B cell (primary cell): ENCODE measurements around the gene ZDHHC7. TPM values are rescaled to one million over a fixed set of nuclear protein-coding genes. Genes with fewer than 3 reads are reported as not detected.

Source experiments
- ATAC-seq: fragments of 200-7000 bp; cut with Tn5 transposase; one replicate; pipeline ENCODE4 v1.10.0; 2021; ENCODE audit warnings: low read depth, mild to moderate bottlenecking, moderate number of reproducible peaks, moderate library complexity
- CTCF ChIA-PET: fragments of 350-600 bp; sonication (Branson Sonifier 250); formaldehyde crosslinking; loops from one replicate; lab custom pipeline; 2021; ENCODE audit warnings: antibody characterized with exemption, inconsistent platforms; lab: Charles Lee
- POLR2A ChIA-PET: fragments of 350-600 bp; sonication (Branson Sonifier 250); formaldehyde crosslinking; loops from one replicate; lab custom pipeline; 2021; ENCODE audit warnings: antibody characterized with exemption; lab: Charles Lee
- DNase-seq: peaks from one replicate; pipeline ENCODE4 v3.0.0; 2013
- H2AFZ ChIP-seq: 2 replicates; pipeline ENCODE4 v1.6.1; 2012; ENCODE audit warnings: mild to moderate bottlenecking, low read depth, low read length; ENCODE audit not compliant: insufficient read depth, poor library complexity, severe bottlenecking
- H3K27ac ChIP-seq, 2 donors: 1 replicate in 1 of 2; 2 replicates in 1 of 2; pipeline ENCODE4 v1.5.1; 2012 to 2013; ENCODE audit warnings: low read length in 2 of 2, mild to moderate bottlenecking in 2 of 2, moderate library complexity in 1 of 2
- H3K27me3 ChIP-seq, 4 experiments: fragments of 200-600 bp in 1 of 4; sonication (generic) in 1 of 4; replicated peaks in 1 of 4; 1 replicate in 2 of 4; 2 replicates in 2 of 4; pipeline versions ENCODE4 v1.6.1 to v1.7.0; 2013 to 2016; ENCODE audit warnings: low read length in 3 of 4, mild to moderate bottlenecking in 2 of 4, mixed read lengths in 1 of 4, moderate library complexity in 1 of 4; ENCODE audit not compliant: insufficient read depth in 4 of 4, control insufficient read depth in 3 of 4; ENCODE audit errors: control extremely low read depth in 1 of 4
- H3K36me3 ChIP-seq, 2 experiments: replicated peaks in 1 of 2; 1 replicate in 1 of 2; 2 replicates in 1 of 2; pipeline versions ENCODE4 v1.6.1 to v1.7.1; 2013; ENCODE audit warnings: low read length in 1 of 2; ENCODE audit not compliant: insufficient read depth in 2 of 2, control insufficient read depth in 1 of 2; ENCODE audit errors: control extremely low read depth in 1 of 2, extremely low read depth in 1 of 2
- H3K4me1 ChIP-seq, 2 donors: fragments of 200-600 bp in 1 of 2; sonication (generic) in 1 of 2; 1 replicate in 1 of 2; 2 replicates in 1 of 2; pipeline versions ENCODE4 v1.5.1 to v1.6.1; 2013 to 2017; ENCODE audit warnings: low read length in 2 of 2; ENCODE audit not compliant: control insufficient read depth in 2 of 2, insufficient read depth in 2 of 2
- H3K4me2 ChIP-seq: replicated peaks from 2 replicates; pipeline ENCODE3; 2012; ENCODE audit warnings: mild to moderate bottlenecking, low read depth, low read length; ENCODE audit not compliant: poor library complexity, severe bottlenecking
- H3K4me3 ChIP-seq, 5 experiments: fragments of 200-600 bp in 1 of 5; sonication (generic) in 1 of 5; 1 replicate in 3 of 5; 2 replicates in 2 of 5; pipeline versions ENCODE4 v1.5.1 to v1.7.0; 2011 to 2016; ENCODE audit warnings: low read length in 4 of 5, mild to moderate bottlenecking in 4 of 5, low read depth in 2 of 5, control low read depth in 1 of 5, moderate library complexity in 1 of 5; ENCODE audit not compliant: insufficient read depth in 1 of 5; ENCODE audit errors: control extremely low read depth in 1 of 5, extremely low read depth in 1 of 5
- H3K79me2 ChIP-seq: fragments of 200-600 bp; sonication (generic); one replicate; pipeline ENCODE4 v1.6.0; 2016; ENCODE audit warnings: low read length; ENCODE audit not compliant: control insufficient read depth, insufficient read depth
- H3K9ac ChIP-seq: fragments of 200-600 bp; sonication (generic); 2 replicates; pipeline ENCODE4 v1.6.1; 2017; ENCODE audit warnings: mild to moderate bottlenecking, low read length, moderate library complexity
- H3K9me3 ChIP-seq, 3 donors: one replicate each; pipeline versions ENCODE4 v1.6.1 to v1.7.1; 2013; ENCODE audit warnings: low read length in 2 of 3; ENCODE audit not compliant: control insufficient read depth in 2 of 3, insufficient read depth in 1 of 3; ENCODE audit errors: control extremely low read depth in 1 of 3
- H4K20me1 ChIP-seq: 2 replicates; pipeline ENCODE4 v1.6.0; 2012; ENCODE audit warnings: mild to moderate bottlenecking, low read length; ENCODE audit not compliant: insufficient read depth, control insufficient read depth, poor library complexity, severe bottlenecking
- H3K27ac Mint-ChIP-seq: one replicate; pipeline ENCODE4 v1.8.0; 2021; ENCODE audit warnings: mixed read lengths
- H3K27me3 Mint-ChIP-seq: one replicate; pipeline ENCODE4 v1.8.0; 2021; ENCODE audit warnings: mixed read lengths
- H3K4me1 Mint-ChIP-seq: one replicate; pipeline ENCODE4 v1.8.0; 2021; ENCODE audit warnings: mixed read lengths
- H3K4me3 Mint-ChIP-seq: one replicate; pipeline ENCODE4 v1.8.0; 2021; ENCODE audit warnings: mixed read lengths
- H3K9me3 Mint-ChIP-seq: one replicate; pipeline ENCODE4 v1.8.0; 2022; ENCODE audit warnings: mixed read lengths; ENCODE audit not compliant: insufficient read depth
- CTCF ChIP-seq: fragments of 200-600 bp; IDR thresholded peaks from one replicate; pipeline ENCODE4 v1.8.0; 2022; ENCODE audit warnings: antibody characterized with exemption, mild to moderate bottlenecking
- EZH2 ChIP-seq: IDR thresholded peaks from 2 replicates; pipeline ENCODE4 v1.6.1; 2012; ENCODE audit warnings: borderline replicate concordance, low read depth, mild to moderate bottlenecking, moderate library complexity, low read length; ENCODE audit not compliant: insufficient read depth, poor library complexity, severe bottlenecking
- WGBS: methylation state at CpG from one replicate; pipeline ENCODE4 v1.1.5; 2013; ENCODE audit warnings: missing lambda C conversion rate; ENCODE audit not compliant: insufficient coverage; 5-methylcytosine and 5-hydroxymethylcytosine counted together
- intact Hi-C: fragments of 100-400 bp; cut with micrococcal nuclease; formaldehyde crosslinking; loops from one replicate; pipeline ENCODE4 v1.10.0; 2022
- polyA plus RNA-seq: library from polyadenylated mRNA; depleted of rRNA; stranded (reverse); fragments of >200 nt; gene quantifications from 2 replicates; pipeline ENCODE4 v1.2.3, GENCODE V29; 2012
- total RNA-seq, 2 donors: library from RNA; stranded (reverse); fragments of 120-200 nt in 1 of 2; gene quantifications; 1 replicate in 1 of 2; 2 replicates in 1 of 2; pipeline versions ENCODE4 v1.2.3 to v1.2.4, GENCODE V29; 2013 to 2022

The ZDHHC7 gene
- total and polyA plus RNA-seq, 2 donors (not counting 1 experiment from before 2014, with no cell fraction given): 25.2 to 36.1 TPM

- POLR2A ChIA-PET: no interaction called here
- Histone ChIP-seq H2AFZ (no peak overlapping the region), H3K9ac (no peak overlapping the region), H4K20me1 (no peaks in the 10 kb centered on the region), H3K79me2 (no peaks in the 10 kb centered on the region), H3K36me3 (no peaks in the 10 kb centered on the region), H3K27ac (no peak overlapping the region), H3K4me2 (no peak overlapping the region), H3K4me3 (no peak overlapping the region), H3K27me3 (peaks cover 0 to 19% (median 0%) of the 10 kb centered on the region in 4 experiments), H3K4me1 (no peaks in the 10 kb centered on the region), H3K9me3 (peaks cover 0 to 5% (median 0%) of the 10 kb centered on the region in 3 donors)
- Mint-ChIP-seq H3K27ac (no peak overlapping the region), H3K4me1 (no peaks in the 10 kb centered on the region), H3K9me3 (no peaks in the 10 kb centered on the region), H3K27me3 (peaks cover 40% of the 10 kb centered on the region), H3K4me3 (no peak overlapping the region)
- intact Hi-C loops: no loop called here
- TF ChIP-seq CTCF (no peak), EZH2 (no peak)
- ATAC-seq: no peak
- DNase-seq: no peak
- WGBS: 67% methylated on average over 20 of the region's 20 CpGs
- CTCF ChIA-PET: interaction anchor here (0.6 to 1.1 kb wide), 2 partner anchors 20 to 25 kb away, joined by 3 read pairs; partner anchors contain the start of gene KIAA0513
Measured at GRCh38 chr16:85046931-85047866, 35.9 kb upstream of the ZDHHC7 start.

GRCh38 chr16:85046472-85046916 lies 35.2 kb upstream of the ZDHHC7 start:
- no peak overlapping the region for H3K27ac Mint-ChIP-seq
- H3K27me3 ChIP-seq: peaks cover 0 to 19% (median 0%) of the 10 kb centered on the region in 4 experiments
- no peaks in the 10 kb centered on the region for H3K4me1 ChIP-seq
- no peak overlapping the region for H3K27ac ChIP-seq
- no peak overlapping the region for H3K4me2 ChIP-seq
- no peak overlapping the region for H3K4me3 Mint-ChIP-seq
- H3K36me3 ChIP-seq: no peaks in the 10 kb centered on the region
- WGBS: 93% methylated on average over 5 of the region's 8 CpGs
- H4K20me1 ChIP-seq: no peaks in the 10 kb centered on the region
- DNase-seq (no peak), ATAC-seq (no peak)
- ChIA-PET CTCF (interaction anchor here (1.1 kb wide), 1 partner anchor 19 kb away, joined by 3 read pairs; the partner anchor contains the start of gene KIAA0513), POLR2A (no interaction called here)
- no peaks in the 10 kb centered on the region for H3K79me2 ChIP-seq
- H3K9me3 Mint-ChIP-seq: no peaks in the 10 kb centered on the region
- H3K9ac ChIP-seq: no peak overlapping the region
- intact Hi-C loops: no loop called here
- H3K9me3 ChIP-seq: peaks cover 0 to 5% (median 0%) of the 10 kb centered on the region in 3 donors
- H2AFZ ChIP-seq: no peak overlapping the region
- TF ChIP-seq EZH2: no peak
- no peak for TF ChIP-seq CTCF
- H3K27me3 Mint-ChIP-seq: peaks cover 44% of the 10 kb centered on the region
- H3K4me3 ChIP-seq: no peak overlapping the region
- H3K4me1 Mint-ChIP-seq: no peaks in the 10 kb centered on the region
